GM12891 (cell line): ENCODE measurements around the gene ZNF532.
"Not testable (repeated sequence)": the region's sequence is repeated elsewhere in the genome, so short reads cannot be mapped to it uniquely, and the experiment has no call there.

Experiments used
- DNase-seq: peaks from one replicate; pipeline ENCODE4 v3.0.0; 2011; ENCODE audit warnings: low spot score; ENCODE audit not compliant: insufficient read length
- FAIRE-seq: peaks from 2 replicates; lab custom pipeline; 2011; peaks lifted over from hg19 to GRCh38; lab: Jason Lieb, UNC
- PAX5 ChIP-seq: IDR thresholded peaks from 2 replicates; pipeline ENCODE4 v1.6.1; 2011; ENCODE audit warnings: low read length, moderate library complexity, mild to moderate bottlenecking; ENCODE audit not compliant: insufficient read depth, severe bottlenecking
- POLR2A ChIP-seq: IDR thresholded peaks from 2 replicates; pipeline ENCODE4 v1.6.1; 2011; ENCODE audit warnings: low read depth, low read length, control low read depth
- POLR2AphosphoS5 ChIP-seq: IDR thresholded peaks from 2 replicates; pipeline ENCODE4 v1.6.1; 2011; ENCODE audit warnings: low read depth, low read length, control low read depth
- POU2F2 ChIP-seq: IDR thresholded peaks from 2 replicates; pipeline ENCODE4 v1.6.1; 2011; ENCODE audit warnings: low read depth, mild to moderate bottlenecking, control low read depth, low read length, moderate library complexity
- SPI1 ChIP-seq: IDR thresholded peaks from 2 replicates; pipeline ENCODE4 v1.6.1; 2011; ENCODE audit warnings: low read depth, low read length, control low read depth
- TAF1 ChIP-seq: IDR thresholded peaks from 2 replicates; pipeline ENCODE4 v1.6.1; 2011; ENCODE audit warnings: low read depth, low read length, control low read depth

ZNF532 gene

DNA sequence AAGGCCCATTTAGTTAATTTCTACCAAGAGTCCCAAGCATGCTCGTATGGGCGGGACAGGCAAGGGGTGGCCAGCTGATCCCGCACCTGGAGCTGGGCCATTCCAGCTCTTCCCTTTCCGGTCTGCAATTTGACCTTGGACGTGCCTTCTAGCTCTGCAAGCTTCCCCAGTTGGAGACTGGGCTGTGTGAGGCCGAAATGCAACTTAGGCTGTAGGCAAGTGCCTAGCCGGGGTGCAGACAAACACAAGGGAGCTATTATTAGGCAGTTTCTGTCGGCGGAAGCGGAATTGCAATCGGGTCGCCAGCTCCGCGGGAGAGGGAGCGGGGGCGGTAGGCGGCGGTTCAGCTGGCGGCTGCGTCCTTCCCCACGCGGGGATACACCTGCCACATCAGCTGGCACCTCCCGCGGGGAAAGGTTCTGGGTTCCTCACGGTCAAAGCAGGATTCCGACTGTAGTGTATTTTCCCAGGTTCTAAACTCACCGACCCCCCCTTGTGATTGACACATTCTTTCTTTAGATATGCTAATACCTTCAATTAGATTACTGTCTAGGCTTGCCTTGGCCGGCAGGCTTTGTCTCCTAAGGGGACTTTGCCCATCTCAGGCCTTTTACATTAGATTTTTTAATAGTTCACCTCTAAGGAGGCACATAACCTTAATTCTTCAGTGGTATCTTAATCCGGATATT is 17.1 kb upstream of the ZNF532 start:
- FAIRE-seq (peak; percentile 81), DNase-seq (no peak)
- TF ChIP-seq POLR2A (no peak), SPI1 (no peak), POLR2AphosphoS5 (no peak)

DNA sequence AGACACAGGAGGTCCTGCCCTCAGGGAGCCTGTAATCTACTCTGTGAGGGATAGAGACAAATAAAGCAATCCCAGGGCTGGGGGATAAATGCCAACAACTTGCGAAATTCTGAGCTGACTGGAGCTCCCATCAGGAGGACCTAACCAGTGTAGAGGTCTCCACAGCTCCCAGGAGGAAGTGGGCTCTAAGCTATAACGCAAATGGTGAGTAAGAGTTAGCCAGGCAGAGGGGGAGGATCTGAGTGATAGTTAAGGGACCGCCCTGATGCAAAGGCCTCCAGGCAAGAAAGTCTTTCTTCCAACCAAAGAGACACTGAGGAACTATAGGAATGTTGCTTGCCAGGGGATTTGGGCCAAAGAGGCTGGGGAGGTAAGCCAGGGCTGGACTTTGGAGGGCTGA is 16.0 kb upstream of the ZNF532 start:
- no peak for FAIRE-seq
- TF ChIP-seq SPI1 (no peak), POLR2AphosphoS5 (no peak), TAF1 (no peak), PAX5 (no peak), POLR2A (no peak), POU2F2 (no peak)
- no peak for DNase-seq

DNA sequence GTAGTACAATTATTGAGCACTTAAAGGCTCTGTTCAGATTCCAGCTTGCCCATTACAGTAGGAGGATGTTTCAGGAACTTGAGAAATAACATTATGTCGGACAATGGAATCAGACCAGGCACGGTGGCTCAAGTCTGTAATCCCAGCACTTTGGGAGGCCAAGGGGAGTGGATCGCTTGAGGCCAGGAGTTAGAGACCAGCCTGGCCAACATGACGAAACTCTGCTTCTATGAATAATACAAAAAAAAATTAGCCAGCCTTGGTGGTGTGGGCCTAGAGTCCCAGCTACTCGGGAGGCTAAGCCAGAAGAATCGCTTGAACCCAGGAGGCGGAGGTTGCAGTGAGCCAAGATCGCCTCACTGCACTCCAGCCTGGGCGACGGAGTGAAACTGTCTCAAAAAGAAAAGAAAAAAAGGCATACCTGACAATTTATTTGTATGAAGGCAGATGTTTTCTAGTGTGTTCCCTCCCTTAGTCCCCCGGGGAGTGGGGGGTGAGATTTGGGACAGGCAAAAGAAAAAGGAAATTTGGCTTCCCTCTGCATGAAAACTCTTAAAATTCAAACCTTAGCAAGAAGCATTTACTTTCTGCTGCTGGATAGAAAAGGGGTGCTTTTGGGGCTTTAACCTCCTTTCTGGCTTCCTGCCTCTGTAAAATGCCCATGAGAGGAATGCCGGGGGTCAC is 13.7 kb upstream of the ZNF532 start:
- TF ChIP-seq POU2F2, result no peak
- TF ChIP-seq SPI1, result no peak
- no peak for TF ChIP-seq POLR2AphosphoS5
- no peak for TF ChIP-seq POLR2A
- no peak for TF ChIP-seq PAX5
- no peak for TF ChIP-seq TAF1
- FAIRE-seq (no peak), DNase-seq (no peak)

DNA sequence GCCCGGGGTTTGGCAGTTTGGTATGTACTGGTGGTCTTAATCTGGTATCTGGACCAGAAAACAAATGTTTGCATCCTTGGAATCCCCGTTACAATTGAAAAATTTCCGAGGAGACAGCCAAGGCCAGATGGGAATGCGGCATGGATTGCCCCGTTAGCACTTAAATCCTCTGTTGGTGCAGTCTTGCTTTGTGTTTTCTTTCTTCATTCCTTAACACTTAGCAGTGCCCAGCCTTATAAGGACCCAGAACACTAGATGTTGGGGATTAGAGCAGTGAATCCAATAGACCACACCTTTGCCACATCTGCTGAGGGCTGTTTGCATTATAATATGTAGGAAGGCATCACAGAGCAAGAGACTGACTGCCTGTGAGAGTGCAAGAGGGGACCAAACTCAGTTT is 12.8 kb upstream of the ZNF532 start:
- DNase-seq (no peak), FAIRE-seq (no peak)
- no peak for TF ChIP-seq POLR2AphosphoS5
- no peak for TF ChIP-seq TAF1
- TF ChIP-seq POU2F2, result no peak
- TF ChIP-seq SPI1, result no peak
- no peak for TF ChIP-seq PAX5
- TF ChIP-seq POLR2A, result no peak

DNA sequence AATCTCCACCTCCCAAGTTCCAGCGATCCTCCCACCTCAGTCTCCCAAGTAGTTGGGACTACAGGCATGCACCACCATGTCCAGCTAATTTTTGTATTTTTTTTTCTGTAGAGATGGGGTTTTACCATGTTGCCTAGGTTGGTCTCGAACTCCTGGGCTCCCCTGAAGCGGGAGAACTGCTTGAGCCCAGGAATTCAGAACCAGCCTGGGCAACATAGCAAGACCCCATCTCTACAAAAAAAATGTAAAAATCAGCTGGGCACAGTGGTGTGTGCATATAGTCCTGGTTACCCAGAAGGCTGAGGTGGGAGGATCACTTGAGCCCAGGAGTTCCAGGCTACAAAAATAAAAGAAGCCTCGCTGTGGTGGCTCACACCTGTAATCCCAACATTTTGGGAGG is 12.0 kb upstream of the ZNF532 start:
- no peak for TF ChIP-seq POLR2A
- no peak for TF ChIP-seq TAF1
- no peak for TF ChIP-seq SPI1
- no peak for TF ChIP-seq POU2F2
- TF ChIP-seq PAX5, result no peak
- TF ChIP-seq POLR2AphosphoS5, result no peak
- no peak for FAIRE-seq
- no peak for DNase-seq

DNA sequence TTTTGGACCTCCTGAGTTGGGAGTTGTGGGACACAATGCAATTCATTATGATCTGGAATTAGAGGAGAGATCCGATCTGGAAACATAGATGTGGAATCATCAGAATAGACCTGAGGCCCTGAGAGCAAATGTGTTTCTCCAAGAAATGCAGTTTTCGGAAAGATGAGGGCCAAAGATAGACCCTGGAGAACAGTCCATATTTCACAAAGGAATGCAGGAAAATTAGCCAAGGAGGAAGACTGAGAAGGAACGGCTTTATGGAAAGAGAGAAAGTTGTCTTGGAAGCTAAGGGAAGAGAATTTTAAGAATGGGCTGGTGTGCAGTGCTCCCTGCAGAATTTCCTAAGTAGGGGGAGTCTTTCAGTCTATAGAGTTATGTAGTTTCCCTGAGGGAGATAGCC is 11.1 kb upstream of the ZNF532 start:
- DNase-seq (no peak), FAIRE-seq (no peak)
- no peak for TF ChIP-seq PAX5
- TF ChIP-seq SPI1, result no peak
- no peak for TF ChIP-seq POU2F2
- TF ChIP-seq TAF1, result no peak
- no peak for TF ChIP-seq POLR2AphosphoS5
- no peak for TF ChIP-seq POLR2A

DNA sequence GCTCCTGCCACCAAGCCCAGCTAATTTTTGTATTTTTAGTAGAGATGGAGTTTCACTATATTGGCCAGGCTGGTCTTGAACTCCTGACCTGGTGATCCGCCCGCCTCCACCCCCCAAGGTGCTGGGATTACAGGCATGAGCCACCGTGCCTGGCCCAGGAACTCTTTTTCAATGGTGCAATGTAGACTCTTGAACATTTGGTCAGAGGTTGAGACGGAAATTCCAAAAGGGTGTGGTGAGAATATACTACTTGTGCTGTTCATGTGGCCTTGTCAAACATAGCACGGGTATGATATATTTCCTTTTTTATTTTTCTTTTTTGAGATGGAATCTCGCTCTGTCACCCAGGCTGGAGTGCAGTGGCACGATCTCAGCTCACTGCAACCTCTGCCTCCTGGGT is 9.2 kb upstream of the ZNF532 start:
- not testable (repeated sequence) for DNase-seq, FAIRE-seq

DNA sequence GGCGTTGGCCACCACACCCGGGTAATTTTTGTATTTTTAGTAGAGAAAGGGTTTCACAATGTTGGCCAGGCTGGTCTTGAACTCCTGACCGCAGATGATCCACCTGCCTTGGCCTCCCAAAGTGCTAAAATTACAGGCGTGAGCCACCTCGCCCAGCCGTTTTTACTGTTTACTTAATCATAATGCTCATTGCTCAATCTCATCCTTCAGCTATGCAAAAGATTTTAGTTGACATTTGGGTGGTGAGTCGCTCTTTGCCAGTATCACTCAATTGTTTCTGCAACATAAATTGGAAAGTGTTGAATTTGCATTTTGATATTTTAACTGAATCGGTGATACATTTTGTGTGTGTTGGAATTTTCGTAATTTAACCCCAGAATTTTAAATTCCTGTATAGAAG is 7.8 kb upstream of the ZNF532 start:
- FAIRE-seq (no peak), DNase-seq (no peak)
- TF ChIP-seq SPI1 (no peak), POLR2A (no peak), POLR2AphosphoS5 (no peak), TAF1 (no peak), PAX5 (no peak), POU2F2 (no peak)

DNA sequence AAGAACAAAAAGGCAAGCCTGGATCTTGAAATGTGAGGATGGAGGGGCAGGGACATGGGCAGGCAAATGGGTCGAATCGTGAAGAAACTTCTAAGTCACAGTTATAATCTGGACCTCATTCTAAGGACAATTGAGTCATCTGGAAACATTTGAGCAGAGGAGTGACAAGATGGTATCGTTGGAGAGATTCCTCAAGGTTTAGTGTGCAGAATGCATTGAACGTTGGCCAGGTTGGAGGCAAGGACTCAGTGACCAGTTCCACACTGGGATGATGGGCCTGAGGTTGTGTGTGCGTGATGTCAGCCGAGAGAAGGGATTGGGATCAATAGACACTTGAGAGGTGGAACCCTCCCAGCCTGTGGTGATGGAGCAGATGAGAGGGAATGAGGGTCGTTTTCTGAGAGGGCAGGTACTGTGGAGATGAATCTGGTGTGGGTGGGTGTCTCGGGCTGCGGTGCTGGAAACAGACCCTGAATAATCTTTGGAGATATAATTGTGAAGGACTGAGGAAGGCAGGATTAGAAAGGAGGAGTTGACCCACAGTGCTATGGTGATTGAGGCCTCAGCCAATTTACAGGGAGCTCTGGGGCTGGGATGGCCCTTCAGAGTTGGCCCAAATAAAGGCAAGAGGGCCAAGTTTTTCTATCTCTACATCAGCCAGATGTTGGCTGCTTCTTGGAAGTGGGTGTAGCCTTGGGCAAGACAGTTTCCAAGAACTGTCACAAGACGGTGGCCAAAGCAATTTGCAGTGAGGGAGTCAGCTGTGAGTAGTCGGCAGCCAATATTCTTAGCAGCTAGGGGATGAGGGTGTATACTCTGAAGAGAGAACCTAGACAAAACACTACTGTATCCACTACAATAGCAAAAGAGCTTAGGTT is 5.8 kb upstream of the ZNF532 start:
- DNase-seq (no peak), FAIRE-seq (no peak)
- no peak for TF ChIP-seq POLR2AphosphoS5
- no peak for TF ChIP-seq POLR2A
- no peak for TF ChIP-seq TAF1
- TF ChIP-seq PAX5, result no peak

DNA sequence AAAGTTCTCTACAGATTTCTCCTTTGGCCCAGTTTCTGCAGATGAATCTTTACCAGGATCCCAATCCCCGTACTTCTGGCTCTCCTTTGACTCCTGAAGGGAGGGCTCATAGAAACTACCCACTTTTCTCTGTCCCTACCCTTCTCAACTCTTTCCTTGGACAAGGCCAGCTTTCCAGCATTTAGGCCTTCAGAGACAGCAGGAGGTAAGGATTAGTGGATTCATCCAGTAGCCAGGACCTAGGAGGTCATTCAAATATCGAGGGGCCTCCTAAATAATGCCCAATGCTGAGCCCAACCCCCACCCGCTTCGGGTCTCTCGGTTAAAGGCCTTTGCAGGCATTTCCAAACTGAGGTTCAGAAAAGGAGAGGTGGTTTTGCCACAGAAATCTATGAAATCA is 4.8 kb upstream of the ZNF532 start:
- DNase-seq, result no peak
- TF ChIP-seq TAF1 (no peak), POLR2A (no peak), POU2F2 (no peak), POLR2AphosphoS5 (no peak), SPI1 (no peak), PAX5 (no peak)
- no peak for FAIRE-seq
